Glomerular endothelial cell (primary cell): ENCODE results near the gene DCAKD. TPM values are rescaled to one million over a fixed set of nuclear protein-coding genes. Genes with fewer than 3 reads are reported as not detected.

Experiments used
- DNase-seq: peaks from one replicate; pipeline ENCODE4 v3.0.0-alpha.2; 2011; ENCODE audit warnings: low read depth, low spot score; ENCODE audit errors: extremely low read depth
- total RNA-seq: library from RNA; depleted of rRNA; stranded (reverse); fragments of >200 nt; gene quantifications from 2 replicates; pipeline ENCODE4 v1.2.3, GENCODE V29; 2015

The DCAKD gene
- total RNA-seq, 1 donor from 2014 or later: 35.2 TPM

- DNase-seq: no peak
Observed at GRCh38 chr17:45006927-45007461, 44.4 kb downstream of the DCAKD start.

- no peak for DNase-seq
Observed at GRCh38 chr17:45005700-45006099, 45.7 kb downstream of the DCAKD start.

GRCh38 chr17:45004388-45004787, 47.0 kb downstream of the DCAKD start:
- no peak for DNase-seq

GRCh38 chr17:45003877-45004276, 47.6 kb downstream of the DCAKD start:
- no peak for DNase-seq

GRCh38 chr17:45001310-45001709, 50.1 kb downstream of the DCAKD start:
- DNase-seq: no peak

- no peak for DNase-seq
Observed at GRCh38 chr17:44999433-44999832, 52.0 kb downstream of the DCAKD start.

GRCh38 chr17:44998646-44999045, 52.8 kb downstream of the DCAKD start:
- no peak for DNase-seq

- DNase-seq: no peak
Observed at GRCh38 chr17:44997733-44998520, 53.5 kb downstream of the DCAKD start.

GRCh38 chr17:44996304-44996703, 55.1 kb downstream of the DCAKD start:
- no peak for DNase-seq

GRCh38 chr17:44995436-44996001, 55.9 kb downstream of the DCAKD start:
- DNase-seq: no peak

GRCh38 chr17:44992242-44992939, 59.0 kb downstream of the DCAKD start:
- DNase-seq: no peak

GRCh38 chr17:44990994-44991393, 60.4 kb downstream of the DCAKD start:
- DNase-seq: no peak

- DNase-seq: no peak
Observed at GRCh38 chr17:44989552-44990138, 61.8 kb downstream of the DCAKD start.

- no peak for DNase-seq
Observed at GRCh38 chr17:44988044-44988942, 63.1 kb downstream of the DCAKD start.

- no peak for DNase-seq
Observed at GRCh38 chr17:44983563-44983962, 67.9 kb downstream of the DCAKD start.

- DNase-seq: no peak
Observed at GRCh38 chr17:44982113-44982702, 69.2 kb downstream of the DCAKD start.

GRCh38 chr17:44981221-44981968, 70.0 kb downstream of the DCAKD start:
- DNase-seq: peak; percentile 33

GRCh38 chr17:44979426-44979995, 71.9 kb downstream of the DCAKD start:
- no peak for DNase-seq

- DNase-seq: no peak
Observed at GRCh38 chr17:44978807-44979206, 72.6 kb downstream of the DCAKD start.
